Breast epithelium (tissue), 4 donors: ENCODE data around the gene RELT. TPM values are rescaled to one million over a fixed set of nuclear protein-coding genes. Genes with fewer than 3 reads are reported as not detected.

Experiments
- DNase-seq, 2 donors: peaks; one replicate each; pipeline ENCODE4 v3.0.0-alpha.2; 2019; ENCODE audit warnings: low spot score in 2 of 2
- H3K27ac ChIP-seq, 2 donors: fragments of 200-600 bp; sonication (generic) in 1 of 2; one replicate each; pipeline ENCODE4 v1.5.1; 2016 to 2019; ENCODE audit warnings: mild to moderate bottlenecking in 1 of 2
- H3K27me3 ChIP-seq, 2 donors: fragments of 200-600 bp; sonication (generic) in 1 of 2; one replicate each; pipeline versions ENCODE4 v1.5.1 to v1.6.0; 2017 to 2019; ENCODE audit warnings: control low read depth in 1 of 2, mild to moderate bottlenecking in 1 of 2
- H3K36me3 ChIP-seq: fragments of 200-600 bp; one replicate; pipeline ENCODE4 v1.5.1; 2019
- H3K4me1 ChIP-seq, 2 donors: fragments of 200-600 bp; sonication (generic); one replicate each; pipeline ENCODE4 v1.5.1; 2016 to 2019; ENCODE audit warnings: control low read depth in 1 of 2
- H3K4me3 ChIP-seq, 3 donors: fragments of 200-600 bp; sonication (generic); 1 replicate in 2 of 3; 2 replicates in 1 of 3; pipeline ENCODE4 v1.5.1; 2016 to 2019; ENCODE audit warnings: mild to moderate bottlenecking in 3 of 3, moderate library complexity in 2 of 3
- H3K9me3 ChIP-seq, 2 donors: fragments of 200-600 bp; sonication (generic) in 1 of 2; one replicate each; pipeline ENCODE4 v1.5.1; 2016 to 2019; ENCODE audit warnings: control low read depth in 1 of 2
- POLR2A ChIP-seq: fragments of 450-650 bp; IDR thresholded peaks from one replicate; pipeline ENCODE4 v1.6.1; 2016; ENCODE audit warnings: antibody characterized with exemption, mild to moderate bottlenecking, moderate library complexity
- POLR2AphosphoS5 ChIP-seq, 3 donors: sonication (generic); formaldehyde crosslinking; IDR thresholded peaks; one replicate each; pipeline ENCODE4 v1.6.1; 2017; ENCODE audit warnings: antibody characterized with exemption in 3 of 3
- intact Hi-C: fragments of 100-400 bp; cut with DNase I; formaldehyde crosslinking; loops from one replicate; pipeline ENCODE4 v1.15.1; 2023; ENCODE audit warnings: low total_unique reads
- total RNA-seq, 3 donors: library from RNA; depleted of rRNA; stranded (reverse); fragments of >200 nt; gene quantifications; one replicate each; pipeline ENCODE4 v1.1.0, GENCODE V29; 2016
- TF ChIP-seq, protein P1 (sequence below), 3 donors: fragments of 450-650 bp; IDR thresholded peaks; one replicate each; pipeline ENCODE4 v1.5.1; 2016 to 2017; ENCODE audit warnings: antibody characterized with exemption in 3 of 3, mild to moderate bottlenecking in 3 of 3, moderate library complexity in 3 of 3

Gene RELT
- total RNA-seq, 3 donors from 2014 or later, result 2.2 to 3.7 (median 2.3) TPM

DNA sequence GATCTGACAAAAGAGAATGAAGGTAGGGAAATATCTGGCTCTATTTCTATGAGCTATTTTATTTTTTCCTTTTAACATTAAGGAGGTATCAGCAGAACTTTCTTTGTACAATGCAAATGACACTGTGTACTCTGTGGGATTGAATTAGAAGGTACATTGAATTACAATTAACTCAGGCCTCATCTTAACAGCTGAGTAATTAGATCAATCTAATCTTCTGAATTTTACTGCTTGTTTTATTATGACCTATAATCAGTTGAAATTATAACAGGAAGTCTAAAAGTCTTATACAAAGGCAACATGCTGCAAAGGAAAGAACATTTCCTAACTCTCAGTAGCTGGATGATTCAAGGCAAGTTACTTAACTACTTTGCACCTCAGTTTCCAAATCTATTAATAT lies 69.8 kb downstream of the RELT start:
- no peaks in the 10 kb centered on the region for H3K4me1 ChIP-seq
- no peaks in the 10 kb centered on the region for H3K36me3 ChIP-seq
- no peak for DNase-seq
- TF ChIP-seq POLR2AphosphoS5 (IDR thresholded peaks at IDR 0.05) (no peak), POLR2A (no peak)
- TF ChIP-seq, protein P1, sequence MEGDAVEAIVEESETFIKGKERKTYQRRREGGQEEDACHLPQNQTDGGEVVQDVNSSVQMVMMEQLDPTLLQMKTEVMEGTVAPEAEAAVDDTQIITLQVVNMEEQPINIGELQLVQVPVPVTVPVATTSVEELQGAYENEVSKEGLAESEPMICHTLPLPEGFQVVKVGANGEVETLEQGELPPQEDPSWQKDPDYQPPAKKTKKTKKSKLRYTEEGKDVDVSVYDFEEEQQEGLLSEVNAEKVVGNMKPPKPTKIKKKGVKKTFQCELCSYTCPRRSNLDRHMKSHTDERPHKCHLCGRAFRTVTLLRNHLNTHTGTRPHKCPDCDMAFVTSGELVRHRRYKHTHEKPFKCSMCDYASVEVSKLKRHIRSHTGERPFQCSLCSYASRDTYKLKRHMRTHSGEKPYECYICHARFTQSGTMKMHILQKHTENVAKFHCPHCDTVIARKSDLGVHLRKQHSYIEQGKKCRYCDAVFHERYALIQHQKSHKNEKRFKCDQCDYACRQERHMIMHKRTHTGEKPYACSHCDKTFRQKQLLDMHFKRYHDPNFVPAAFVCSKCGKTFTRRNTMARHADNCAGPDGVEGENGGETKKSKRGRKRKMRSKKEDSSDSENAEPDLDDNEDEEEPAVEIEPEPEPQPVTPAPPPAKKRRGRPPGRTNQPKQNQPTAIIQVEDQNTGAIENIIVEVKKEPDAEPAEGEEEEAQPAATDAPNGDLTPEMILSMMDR (IDR thresholded peaks at IDR 0.05), result no peak
- H3K27me3 ChIP-seq, result no peaks in the 10 kb centered on the region
- no peak overlapping the region for H3K27ac ChIP-seq
- intact Hi-C loops, result no loop called here
- H3K4me3 ChIP-seq, result no peak overlapping the region
- no peaks in the 10 kb centered on the region for H3K9me3 ChIP-seq

DNA sequence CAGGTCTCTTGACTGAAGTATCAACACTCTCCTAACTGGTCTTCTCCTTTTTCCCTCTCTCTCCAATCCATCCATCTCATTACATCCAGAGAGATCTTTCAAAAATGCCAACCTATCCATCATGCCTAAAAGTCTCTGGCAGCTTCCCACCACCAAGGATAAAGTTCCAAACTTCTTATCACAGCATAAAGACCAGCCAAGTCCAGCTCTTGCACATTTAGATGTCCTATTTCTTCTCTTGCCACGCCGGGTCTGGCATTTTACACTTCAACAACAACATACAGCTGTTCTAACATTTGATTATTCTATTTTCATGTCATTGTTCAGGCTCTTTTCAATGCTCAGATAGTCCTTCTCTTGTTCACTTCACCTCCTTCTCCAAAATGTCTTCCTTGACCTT lies 70.6 kb downstream of the RELT start:
- Histone ChIP-seq H3K27ac (no peak overlapping the region), H3K36me3 (no peaks in the 10 kb centered on the region), H3K9me3 (no peaks in the 10 kb centered on the region), H3K27me3 (no peaks in the 10 kb centered on the region), H3K4me1 (no peaks in the 10 kb centered on the region), H3K4me3 (no peak overlapping the region)
- intact Hi-C loops, result no loop called here
- TF ChIP-seq POLR2A, result no peak
- DNase-seq, result no peak

Other genes starting within 250 kb of the RELT start
- 10 to 100 TPM; 15.5 to 23.4 (median 19.0) TPM for gene FCHSD2, start 234.1 kb upstream of the RELT start, total RNA-seq
- 1 to 10 TPM in 2 of 3 donors, under 1 TPM in 1; 0.32 to 7.6 (median 5.2) TPM for gene P2RY2, start 158.1 kb upstream of the RELT start, total RNA-seq
- 1 to 10 TPM; 1.6 to 3.4 (median 1.9) TPM for gene P2RY6, start 104.1 kb upstream of the RELT start, total RNA-seq
- 10 to 100 TPM; 28.8 to 54.7 (median 38.2) TPM for gene ARHGEF17, start 68.1 kb upstream of the RELT start, total RNA-seq
- gene FAM168A, start 221.7 kb downstream of the RELT start, total RNA-seq, result 10 to 100 TPM; 26.5 to 41.9 (median 28.8) TPM